HepG2 (cell line): ENCODE measurements around the gene DDAH1. TPM values are rescaled to one million over a fixed set of nuclear protein-coding genes. Genes with fewer than 3 reads are reported as not detected.
A peak's percentile ranks its signal among the peaks of the same experiment; 100 is the strongest.

ENCODE experiments used
- EHMT2 ChIP-seq: fragments of 200-600 bp; sonication (generic); IDR thresholded peaks from 2 replicates; pipeline ENCODE4 v1.7.0; 2017; ENCODE audit warnings: antibody characterized with exemption, low read depth, low read length, borderline replicate concordance
- FOXM1 ChIP-seq: sonication (generic); formaldehyde crosslinking; IDR thresholded peaks from 2 replicates; pipeline ENCODE4 v1.5.0; 2020; ENCODE audit warnings: missing genetic modification reagents
- GATAD1 ChIP-seq: IDR thresholded peaks from 2 replicates; pipeline ENCODE4 v1.6.1; 2016; ENCODE audit warnings: missing genetic modification reagents, missing compliant biosample characterization
- HOXA3 ChIP-seq: sonication (generic); formaldehyde crosslinking; IDR thresholded peaks from 2 replicates; pipeline ENCODE4 v1.5.0; 2020; ENCODE audit warnings: missing genetic modification reagents
- IKZF5 ChIP-seq: IDR thresholded peaks from 2 replicates; pipeline ENCODE4 v1.6.1; 2018; ENCODE audit warnings: missing genetic modification reagents, mild to moderate bottlenecking, missing compliant biosample characterization
- KDM5B ChIP-seq: sonication (generic); formaldehyde crosslinking; IDR thresholded peaks from 2 replicates; pipeline ENCODE4 v1.4.0; 2020; ENCODE audit warnings: missing genetic modification reagents, mild to moderate bottlenecking, borderline replicate concordance
- LCORL ChIP-seq, 2 experiments: fragments of 450-650 bp in 1 of 2; sonication (generic) in 1 of 2; formaldehyde crosslinking in 1 of 2; IDR thresholded peaks; 2 replicates each; pipeline versions ENCODE4 v1.5.0 to v1.6.1; 2017 to 2020; ENCODE audit warnings: antibody characterized with exemption in 1 of 2, missing genetic modification reagents in 1 of 2
- MEF2D ChIP-seq: sonication (generic); formaldehyde crosslinking; IDR thresholded peaks from 2 replicates; pipeline ENCODE4 v1.5.1; 2020; ENCODE audit warnings: mild to moderate bottlenecking, missing genetic modification reagents
- ONECUT2 ChIP-seq: sonication (generic); formaldehyde crosslinking; IDR thresholded peaks from 2 replicates; pipeline ENCODE4 v1.4.0; 2020; ENCODE audit warnings: missing genetic modification reagents
- PBX3 ChIP-seq: sonication (generic); formaldehyde crosslinking; IDR thresholded peaks from 2 replicates; pipeline ENCODE4 v1.8.1; 2023; ENCODE audit warnings: missing genetic modification reagents, inconsistent platforms, borderline replicate concordance
- SMYD3 ChIP-seq: sonication (generic); formaldehyde crosslinking; IDR thresholded peaks from 2 replicates; pipeline ENCODE4 v1.8.1; 2023; ENCODE audit warnings: mild to moderate bottlenecking, missing genetic modification reagents
- SNAPC4 ChIP-seq: sonication (generic); formaldehyde crosslinking; IDR thresholded peaks from 2 replicates; pipeline ENCODE4 v1.4.0; 2020; ENCODE audit warnings: mild to moderate bottlenecking, missing genetic modification reagents
- TRIM24 ChIP-seq: sonication (generic); formaldehyde crosslinking; IDR thresholded peaks from 2 replicates; pipeline ENCODE4 v1.8.0; 2022; ENCODE audit warnings: mild to moderate bottlenecking, missing genetic modification reagents
- YY1 ChIP-seq: IDR thresholded peaks from 2 replicates; pipeline ENCODE4 v1.6.1; 2011; ENCODE audit warnings: low read length, low read depth, moderate library complexity, mild to moderate bottlenecking; ENCODE audit not compliant: insufficient read depth, insufficient replicate concordance
- ZNF275 ChIP-seq: sonication (generic); formaldehyde crosslinking; IDR thresholded peaks from 2 replicates; pipeline ENCODE4 v1.8.0; 2022; ENCODE audit warnings: missing genetic modification reagents, mild to moderate bottlenecking, inconsistent platforms, borderline replicate concordance
- ZNF350 ChIP-seq: sonication (generic); formaldehyde crosslinking; IDR thresholded peaks from 2 replicates; pipeline ENCODE4 v1.4.0; 2020; ENCODE audit warnings: mild to moderate bottlenecking, low read depth, missing genetic modification reagents, borderline replicate concordance
- ZNF414 ChIP-seq: sonication (generic); formaldehyde crosslinking; IDR thresholded peaks from 2 replicates; pipeline ENCODE4 v1.5.0; 2020; ENCODE audit warnings: missing genetic modification reagents
- ZNF446 ChIP-seq: sonication (generic); formaldehyde crosslinking; IDR thresholded peaks from 2 replicates; pipeline ENCODE4 v1.5.0; 2020; ENCODE audit warnings: mild to moderate bottlenecking, missing genetic modification reagents
- ZNF674 ChIP-seq: sonication (generic); formaldehyde crosslinking; IDR thresholded peaks from 2 replicates; pipeline ENCODE4 v1.5.0; 2020; ENCODE audit warnings: low read depth, mild to moderate bottlenecking, missing genetic modification reagents
- ZNF75D ChIP-seq: sonication (generic); formaldehyde crosslinking; IDR thresholded peaks from 2 replicates; pipeline ENCODE4 v1.8.1; 2023; ENCODE audit warnings: missing genetic modification reagents, mild to moderate bottlenecking, borderline replicate concordance
- polyA plus RNA-seq, 8 experiments: library from polyadenylated mRNA; depleted of rRNA in 3 of 8; stranded (reverse) in 7 of 8; unstranded in 1 of 8; fragments of >200 nt; fragmentation: Illumina TruSeq in 4 of 8; extraction: Trizol in 4 of 8; gene quantifications; 2 replicates each; pipeline versions ENCODE4 v1.2.1 to v1.2.3, GENCODE V29; 2011 to 2016; ENCODE audit warnings: low read depth in 4 of 8, missing spikeins in 1 of 8, mixed read lengths in 1 of 8; ENCODE audit not compliant: insufficient read depth in 1 of 8
- total RNA-seq, 5 experiments: library from RNA; depleted of rRNA; stranded (reverse); fragments of >200 nt; fragmentation: Illumina TruSeq; extraction: Trizol; gene quantifications; 2 replicates each; pipeline ENCODE4 v1.2.3, GENCODE V29; 2016; ENCODE audit warnings: low read depth in 1 of 5

Gene DDAH1
- total and polyA plus RNA-seq, 2 of the 13 experiments (the other 11 are each of a cell fraction or from before 2014, with no cell fraction given): 39.7 to 64.4 TPM

- TF ChIP-seq SNAPC4 (CRISPR knock-in tag) (no peak), ONECUT2 (CRISPR knock-in tag) (no peak), MEF2D (peak; percentile 82; the same call in 1 of the 2 replicates), TRIM24 (CRISPR knock-in tag) (peak; percentile 73; the same call in 1 of the 2 replicates), ZNF275 (CRISPR knock-in tag) (peak; percentile 56; the same call in 1 of the 2 replicates), ZNF350 (CRISPR knock-in tag) (peak; percentile 43; the same call in 1 of the 2 replicates), ZNF75D (CRISPR knock-in tag) (no peak), ZNF446 (CRISPR knock-in tag) (no peak), HOXA3 (peak; percentile 59; the same call in 1 of the 2 replicates), IKZF5 (CRISPR knock-in tag) (peak; percentile 93), EHMT2 (0 out of 2 replicates have a peak, but pooled peaks have one; percentile 40), PBX3 (CRISPR knock-in tag) (no peak), ZNF674 (CRISPR knock-in tag) (no peak), YY1 (no peak), SMYD3 (peak; percentile 86), KDM5B (CRISPR knock-in tag) (no peak), GATAD1 (CRISPR knock-in tag) (peak; percentile 70), FOXM1 (CRISPR knock-in tag) (no peak), ZNF414 (CRISPR knock-in tag) (peak; percentile 83; the same call in 1 of the 2 replicates), LCORL (IDR thresholded peaks at IDR 0.05) (no peak), LCORL (CRISPR knock-in tag; IDR thresholded peaks at IDR 0.05) (peak; percentile 91)
These were observed 136.1 kb downstream of the DDAH1 start (continued) for GRCh38 chr1:85328713-85329397.
